Peyer's patch (tissue), 4 donors: Measurements from ENCODE around the gene USP36.
"Not testable (repeated sequence)": the region's sequence is repeated elsewhere in the genome, so short reads cannot be mapped to it uniquely, and the experiment has no call there.

ENCODE experiments used
- CTCF ChIP-seq, 6 experiments: fragments of 450-650 bp in 4 of 6; fragments of 200-600 bp in 2 of 6; sonication (generic) in 1 of 6; IDR thresholded peaks; one replicate each; pipeline ENCODE4 v1.5.1; 2017 to 2019; ENCODE audit warnings: antibody characterized with exemption in 6 of 6, mild to moderate bottlenecking in 3 of 6, moderate library complexity in 1 of 6
- POLR2A ChIP-seq, 2 donors: fragments of 450-650 bp; IDR thresholded peaks; one replicate each; pipeline ENCODE4 v1.5.1; 2017; ENCODE audit warnings: antibody characterized with exemption in 2 of 2, mild to moderate bottlenecking in 2 of 2, moderate library complexity in 2 of 2

DNA sequence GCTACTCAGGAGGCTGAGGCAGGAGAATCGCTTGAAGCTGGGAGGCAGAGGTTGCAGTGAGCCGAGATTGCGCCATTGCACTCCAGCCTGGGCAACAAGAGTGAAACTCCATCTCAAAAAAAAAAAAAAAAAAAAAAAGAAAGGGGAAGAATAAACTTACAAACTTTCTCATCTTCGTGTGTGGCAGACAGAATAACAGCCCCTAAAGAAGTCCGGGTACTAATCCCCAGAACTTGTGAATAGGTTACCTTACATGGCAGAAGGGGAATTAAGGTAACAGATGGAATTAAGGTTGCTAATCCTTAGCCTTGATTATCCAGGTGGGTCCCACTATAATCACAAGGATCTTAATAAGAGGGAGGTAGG is 61.3 kb downstream of the USP36 start:
- TF ChIP-seq CTCF, POLR2A (IDR thresholded peaks at IDR 0.05): not testable (repeated sequence)
